BLaER1 (cell line): ENCODE data around the gene NOP10.
A peak's percentile ranks its signal among the peaks of the same experiment; 100 is the strongest.

Experiments
- H3K27ac ChIP-seq: shearing (Covaris generic); formaldehyde crosslinking; 2 replicates; pipeline ENCODE4 v1.8.1; 2022
- H3K27me3 ChIP-seq: shearing (Covaris generic); formaldehyde crosslinking; 2 replicates; pipeline ENCODE4 v1.8.1; 2022
- H3K36me3 ChIP-seq: shearing (Covaris generic); formaldehyde crosslinking; 2 replicates; pipeline ENCODE4 v1.8.1; 2022
- H3K4me1 ChIP-seq: shearing (Covaris generic); formaldehyde crosslinking; 2 replicates; pipeline ENCODE4 v1.8.1; 2022
- H3K4me2 ChIP-seq: shearing (Covaris generic); formaldehyde crosslinking; 2 replicates; pipeline ENCODE4 v1.8.1; 2022
- H3K4me3 ChIP-seq: shearing (Covaris generic); formaldehyde crosslinking; 2 replicates; pipeline ENCODE4 v1.8.1; 2022
- H3K9ac ChIP-seq: shearing (Covaris generic); formaldehyde crosslinking; 2 replicates; pipeline ENCODE4 v1.8.1; 2022
- H3K9me3 ChIP-seq: shearing (Covaris generic); formaldehyde crosslinking; 2 replicates; pipeline ENCODE4 v1.8.1; 2022
- H4K20me1 ChIP-seq: shearing (Covaris generic); formaldehyde crosslinking; 2 replicates; pipeline ENCODE4 v1.8.1; 2022
- Cebpa-rat ChIP-seq: shearing (Covaris generic); IDR thresholded peaks from 2 replicates; pipeline ENCODE4 v1.8.1; 2022

NOP10 gene

DNA sequence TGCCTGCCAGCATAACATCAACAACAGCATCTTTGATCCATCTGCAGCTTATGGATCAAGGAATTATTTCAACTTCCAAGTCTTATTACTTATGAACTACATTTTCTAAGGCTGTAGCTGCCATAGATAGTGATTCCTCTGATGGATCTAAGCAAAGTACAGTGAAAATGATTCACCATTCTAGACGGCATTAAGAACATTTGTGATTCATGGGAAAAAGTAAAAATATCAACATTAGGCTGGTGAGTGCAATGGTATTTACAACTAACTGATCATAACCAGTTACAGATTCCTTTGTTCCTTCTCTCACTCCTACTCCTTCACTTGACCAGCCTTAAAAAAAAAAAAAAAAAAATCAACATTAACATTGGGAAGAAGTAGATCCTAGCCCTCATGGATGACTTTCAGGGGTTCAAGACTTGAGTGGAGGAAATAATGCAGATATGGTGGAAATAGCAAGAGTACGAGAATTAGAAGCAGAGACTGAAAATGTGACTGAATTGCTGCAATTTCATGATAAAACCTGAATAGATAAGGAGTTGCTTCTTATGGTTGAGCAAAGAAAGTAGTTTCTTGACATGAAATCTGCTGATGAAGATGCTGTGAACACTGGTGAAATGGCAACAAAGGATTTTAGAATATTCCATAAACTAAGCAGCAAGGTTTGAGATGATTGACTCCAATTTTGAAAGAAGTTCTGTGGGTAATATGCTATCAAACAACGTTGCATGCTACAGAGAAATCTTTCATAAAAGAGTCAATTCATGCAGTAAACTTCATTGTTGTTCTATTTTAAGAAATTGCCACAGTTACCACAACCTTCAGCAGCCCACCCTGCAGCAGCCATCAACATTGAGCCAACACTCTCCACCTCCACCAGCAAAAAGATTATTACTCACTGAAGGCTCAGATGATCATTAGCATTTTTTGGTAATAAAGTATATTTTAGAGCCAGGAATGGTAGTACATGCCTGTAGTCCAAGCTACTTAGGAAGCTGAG is 28.1 kb downstream of the NOP10 start:
- H3K27me3 ChIP-seq = no peaks in the 10 kb centered on the region
- no peaks in the 10 kb centered on the region for H3K36me3 ChIP-seq
- H3K9me3 ChIP-seq = no peaks in the 10 kb centered on the region
- no peak overlapping the region; the same call in 1 of the 2 replicates for H3K9ac ChIP-seq
- H3K4me1 ChIP-seq = peaks cover 36% of the 10 kb centered on the region
- peak overlapping the region; percentile 61 for H3K4me2 ChIP-seq
- no peaks in the 10 kb centered on the region for H4K20me1 ChIP-seq
- H3K4me3 ChIP-seq = no peak overlapping the region
- no peak for TF ChIP-seq Cebpa-rat
- no peak overlapping the region for H3K27ac ChIP-seq

DNA sequence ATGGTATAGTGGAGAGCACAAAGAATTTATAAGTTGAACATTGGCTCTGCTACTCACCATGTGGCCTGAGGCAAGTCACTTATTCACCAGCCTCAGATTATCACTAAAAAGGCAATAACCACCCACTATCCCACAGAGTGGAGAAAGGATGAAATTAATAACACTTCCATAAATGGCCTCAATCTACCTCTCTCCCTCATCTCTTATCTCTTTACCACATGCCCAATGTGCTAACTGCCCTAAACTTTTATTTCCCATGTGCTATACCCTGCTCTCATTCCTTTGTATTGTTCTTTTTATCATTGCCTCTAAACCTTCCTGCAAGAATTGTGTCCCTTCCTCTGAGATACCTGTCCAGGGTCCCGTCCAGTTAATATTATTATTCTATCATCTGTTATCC is 31.4 kb downstream of the NOP10 start:
- H3K27me3 ChIP-seq = no peaks in the 10 kb centered on the region
- H3K9me3 ChIP-seq = no peaks in the 10 kb centered on the region
- no peak for TF ChIP-seq Cebpa-rat
- H3K4me1 ChIP-seq = peaks cover 13% of the 10 kb centered on the region
- H3K36me3 ChIP-seq = no peaks in the 10 kb centered on the region
- no peak overlapping the region for H3K27ac ChIP-seq
- no peak overlapping the region for H3K4me2 ChIP-seq
- H3K4me3 ChIP-seq = no peak overlapping the region
- H3K9ac ChIP-seq = no peak overlapping the region
- H4K20me1 ChIP-seq = no peaks in the 10 kb centered on the region

DNA sequence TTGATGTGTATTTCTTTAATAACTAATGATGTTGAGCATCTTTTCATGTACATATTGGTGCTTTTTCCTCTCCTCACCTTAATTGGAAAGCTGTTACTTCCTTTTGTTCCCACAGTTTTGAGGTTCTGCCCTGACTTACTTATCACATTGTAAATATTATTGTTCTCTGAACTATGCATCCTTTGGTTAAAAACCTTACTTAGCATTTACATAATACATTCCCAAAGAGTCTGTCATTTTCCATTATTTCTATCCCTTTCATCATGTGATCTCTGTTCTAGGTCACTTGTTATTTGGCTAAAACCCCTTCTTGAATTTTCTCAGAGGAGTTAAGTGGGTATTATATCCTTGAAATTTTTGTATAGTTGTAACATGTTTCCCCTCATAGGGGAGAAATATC is 38.3 kb downstream of the NOP10 start:
- Histone ChIP-seq H3K9ac (no peak overlapping the region), H3K4me1 (no peaks in the 10 kb centered on the region; the same call in 1 of the 2 replicates), H3K27ac (no peak overlapping the region), H3K4me2 (no peak overlapping the region), H3K4me3 (no peak overlapping the region), H4K20me1 (no peaks in the 10 kb centered on the region), H3K36me3 (0 out of 2 replicates have a peak, but pooled peaks cover 3% of the 10 kb centered on the region), H3K9me3 (no peaks in the 10 kb centered on the region), H3K27me3 (no peaks in the 10 kb centered on the region)
- TF ChIP-seq Cebpa-rat = no peak

DNA sequence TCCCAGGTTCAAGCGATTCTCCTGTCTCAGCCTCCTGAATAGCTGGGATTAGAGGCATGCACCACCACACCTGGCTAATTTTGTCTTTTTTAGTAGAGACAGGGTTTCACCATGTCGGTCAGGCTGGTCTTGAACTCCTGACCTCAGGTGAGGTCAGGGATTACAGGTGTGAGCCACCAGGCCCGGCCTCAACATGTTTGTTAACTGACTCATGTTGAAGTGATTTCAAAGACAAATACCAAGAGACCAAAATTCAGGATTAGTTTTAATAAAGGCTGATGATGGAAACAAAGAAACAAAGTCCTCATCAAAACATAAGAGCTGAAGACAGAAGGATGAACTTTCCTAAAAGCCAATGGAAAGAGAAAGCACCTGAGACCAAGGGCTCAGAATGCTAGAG is 41.9 kb downstream of the NOP10 start:
- Histone ChIP-seq H3K36me3 (0 out of 2 replicates have a peak, but pooled peaks cover 3% of the 10 kb centered on the region), H3K27me3 (no peaks in the 10 kb centered on the region), H3K9me3 (no peaks in the 10 kb centered on the region), H4K20me1 (no peaks in the 10 kb centered on the region), H3K4me3 (no peak overlapping the region), H3K4me2 (no peak overlapping the region), H3K27ac (no peak overlapping the region), H3K4me1 (peaks cover 29% of the 10 kb centered on the region), H3K9ac (no peak overlapping the region)
- TF ChIP-seq Cebpa-rat = no peak

DNA sequence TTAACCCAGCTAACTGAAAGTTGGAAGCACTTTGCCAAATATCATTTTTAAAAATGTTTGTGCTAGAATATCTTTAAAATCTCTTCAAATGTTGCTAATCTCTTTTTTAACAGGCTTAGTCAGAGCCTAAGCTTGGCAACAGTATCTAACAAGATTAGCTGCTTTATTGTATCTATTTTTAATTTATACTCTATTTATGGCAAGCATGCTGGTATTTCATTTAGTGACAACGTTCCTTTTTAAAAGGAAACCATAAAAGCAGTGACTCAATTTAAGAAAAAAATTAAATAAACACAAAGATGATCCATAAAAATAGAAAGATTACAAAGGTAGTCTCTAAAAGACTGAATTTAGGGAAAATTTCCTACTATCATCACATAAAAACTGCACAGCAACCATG is 45.9 kb downstream of the NOP10 start:
- H3K36me3 ChIP-seq = peaks cover 15% of the 10 kb centered on the region; the same call in 1 of the 2 replicates
- peak overlapping the region; percentile 53 for H3K4me2 ChIP-seq
- H3K27ac ChIP-seq = no peak overlapping the region
- H3K9ac ChIP-seq = no peak overlapping the region
- H3K9me3 ChIP-seq = peaks cover 14% of the 10 kb centered on the region
- H3K4me3 ChIP-seq = no peak overlapping the region
- no peak for TF ChIP-seq Cebpa-rat
- no peaks in the 10 kb centered on the region for H4K20me1 ChIP-seq
- peaks cover 29% of the 10 kb centered on the region for H3K4me1 ChIP-seq
- H3K27me3 ChIP-seq = no peaks in the 10 kb centered on the region

DNA sequence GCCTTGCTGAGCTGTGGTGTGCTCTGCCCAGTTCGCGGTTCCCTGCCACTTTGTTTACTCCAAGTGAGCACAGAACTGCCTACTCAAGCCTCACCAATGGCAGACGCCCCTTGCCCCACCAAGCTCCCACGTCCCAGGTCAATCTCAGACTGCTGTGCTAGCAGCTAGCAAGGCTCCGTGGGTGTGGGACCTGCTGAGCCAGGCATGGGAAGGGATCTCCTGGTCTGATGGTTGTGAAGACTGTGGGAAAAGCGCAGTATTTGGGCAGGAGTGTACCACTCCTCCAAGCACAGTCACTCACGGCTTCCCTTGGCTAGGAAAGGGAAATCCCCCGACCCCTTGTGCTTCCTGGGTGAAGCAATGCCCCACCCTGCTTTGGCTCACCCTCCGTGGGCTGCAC is 50.3 kb downstream of the NOP10 start:
- Histone ChIP-seq H3K27me3 (no peaks in the 10 kb centered on the region), H3K9ac (no peak overlapping the region), H3K9me3 (peaks cover 14% of the 10 kb centered on the region), H3K4me3 (no peak overlapping the region), H3K36me3 (peaks cover 15% of the 10 kb centered on the region; the same call in 1 of the 2 replicates), H4K20me1 (no peaks in the 10 kb centered on the region), H3K27ac (no peak overlapping the region), H3K4me1 (peaks cover 12% of the 10 kb centered on the region), H3K4me2 (no peak overlapping the region)
- TF ChIP-seq Cebpa-rat = no peak
